Measurements from ENCODE around the gene GRB10. TPM values are rescaled to one million over a fixed set of nuclear protein-coding genes. Genes with fewer than 3 reads are reported as not detected.

GRB10 gene
- total and polyA plus RNA-seq, 4 donors = 10.7 to 53.1 (median 17.5) TPM

DNA sequence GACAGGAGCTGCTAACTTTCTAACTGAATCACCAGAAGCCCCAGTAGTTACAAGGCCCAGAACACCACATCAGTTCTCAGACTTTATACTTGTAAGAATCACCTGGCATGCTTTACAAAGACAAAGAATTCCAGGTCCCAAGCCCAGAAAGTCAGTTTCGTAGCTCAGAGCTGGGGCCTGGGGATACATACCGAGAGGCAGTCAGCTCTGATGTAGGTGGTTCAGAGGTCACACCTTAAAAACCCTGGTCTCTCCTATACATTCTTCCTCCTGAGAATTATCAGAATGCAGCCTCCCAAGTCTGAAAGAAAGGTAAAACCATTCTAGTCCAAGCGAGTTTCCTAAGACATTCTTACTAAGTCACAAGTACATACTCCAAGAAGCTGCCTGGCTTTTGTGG, 2.3 kb downstream of the GRB10 start:
- Histone ChIP-seq H3K36me3 (ENCODE audit: control insufficient read depth in 4 of 4, insufficient read depth in 3 of 4, low read depth in 1 of 4, low read length in 3 of 4) (no peaks in the 10 kb centered on the region), H3K27me3 (ENCODE audit: control insufficient read depth in 4 of 4, insufficient read depth in 4 of 4, low read length in 3 of 4) (no peaks in the 10 kb centered on the region), H3K9ac (ENCODE audit: low read depth in 1 of 2, low read length in 2 of 2) (no peak overlapping the region), H3K9me3 (ENCODE audit: control insufficient read depth in 4 of 4, low read length in 3 of 4) (no peaks in the 10 kb centered on the region), H3K4me3 (ENCODE audit: low read depth in 1 of 3, low read length in 3 of 3) (no peak overlapping the region), H3K27ac (ENCODE audit: low read depth in 1 of 2, low read length in 2 of 2) (no peak overlapping the region), H3K4me1 (ENCODE audit: control insufficient read depth in 4 of 4, insufficient read depth in 4 of 4, low read length in 3 of 4) (peaks cover 19 to 71% (median 52%) of the 10 kb centered on the region in 4 donors)
- TF ChIP-seq JUND (IDR thresholded peaks at IDR 0.05) (no peak), FOXA1 (IDR thresholded peaks at IDR 0.05) (no peak), FOXA2 (IDR thresholded peaks at IDR 0.05) (no peak), EGR1 (IDR thresholded peaks at IDR 0.05; ENCODE audit: low read depth in 2 of 2) (no peak), CTCF (IDR thresholded peaks at IDR 0.05; ENCODE audit: low read depth, low read length, missing input control) (no peak)
- WGBS = 86% methylated on average over 3 of the region's 3 CpGs
- DNase-seq (ENCODE audit: low spot score) = no peak

GRCh38 chr7:50779427-50779826, 3.3 kb downstream of the GRB10 start:
- Histone ChIP-seq H3K4me1 (ENCODE audit: control insufficient read depth in 4 of 4, insufficient read depth in 4 of 4, low read length in 3 of 4) (peaks cover 10 to 67% (median 45%) of the 10 kb centered on the region in 4 donors), H3K36me3 (ENCODE audit: control insufficient read depth in 4 of 4, insufficient read depth in 3 of 4, low read depth in 1 of 4, low read length in 3 of 4) (no peaks in the 10 kb centered on the region), H3K4me3 (ENCODE audit: low read depth in 1 of 3, low read length in 3 of 3) (no peak overlapping the region), H3K9me3 (ENCODE audit: control insufficient read depth in 4 of 4, low read length in 3 of 4) (no peaks in the 10 kb centered on the region), H3K9ac (ENCODE audit: low read depth in 1 of 2, low read length in 2 of 2) (no peak overlapping the region), H3K27ac (ENCODE audit: low read depth in 1 of 2, low read length in 2 of 2) (no peak overlapping the region), H3K27me3 (ENCODE audit: control insufficient read depth in 4 of 4, insufficient read depth in 4 of 4, low read length in 3 of 4) (no peaks in the 10 kb centered on the region)
- 89% methylated on average over 3 of the region's 3 CpGs for WGBS
- TF ChIP-seq, protein P1, sequence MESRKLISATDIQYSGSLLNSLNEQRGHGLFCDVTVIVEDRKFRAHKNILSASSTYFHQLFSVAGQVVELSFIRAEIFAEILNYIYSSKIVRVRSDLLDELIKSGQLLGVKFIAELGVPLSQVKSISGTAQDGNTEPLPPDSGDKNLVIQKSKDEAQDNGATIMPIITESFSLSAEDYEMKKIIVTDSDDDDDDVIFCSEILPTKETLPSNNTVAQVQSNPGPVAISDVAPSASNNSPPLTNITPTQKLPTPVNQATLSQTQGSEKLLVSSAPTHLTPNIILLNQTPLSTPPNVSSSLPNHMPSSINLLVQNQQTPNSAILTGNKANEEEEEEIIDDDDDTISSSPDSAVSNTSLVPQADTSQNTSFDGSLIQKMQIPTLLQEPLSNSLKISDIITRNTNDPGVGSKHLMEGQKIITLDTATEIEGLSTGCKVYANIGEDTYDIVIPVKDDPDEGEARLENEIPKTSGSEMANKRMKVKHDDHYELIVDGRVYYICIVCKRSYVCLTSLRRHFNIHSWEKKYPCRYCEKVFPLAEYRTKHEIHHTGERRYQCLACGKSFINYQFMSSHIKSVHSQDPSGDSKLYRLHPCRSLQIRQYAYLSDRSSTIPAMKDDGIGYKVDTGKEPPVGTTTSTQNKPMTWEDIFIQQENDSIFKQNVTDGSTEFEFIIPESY (IDR thresholded peaks at IDR 0.05) = no peak
- DNase-seq (ENCODE audit: low spot score) = no peak

GRCh38 chr7:50778189-50778588, 4.5 kb downstream of the GRB10 start:
- no peak overlapping the region for H3K9ac ChIP-seq (ENCODE audit: low read depth in 1 of 2, low read length in 2 of 2)
- no peak for DNase-seq (ENCODE audit: low spot score)
- H3K27me3 ChIP-seq (ENCODE audit: control insufficient read depth in 4 of 4, insufficient read depth in 4 of 4, low read length in 3 of 4) = no peaks in the 10 kb centered on the region
- no peak overlapping the region for H3K4me3 ChIP-seq (ENCODE audit: low read depth in 1 of 3, low read length in 3 of 3)
- H3K27ac ChIP-seq (ENCODE audit: low read depth in 1 of 2, low read length in 2 of 2) = no peak overlapping the region
- no peaks in the 10 kb centered on the region for H3K9me3 ChIP-seq (ENCODE audit: control insufficient read depth in 4 of 4, low read length in 3 of 4)
- H3K36me3 ChIP-seq (ENCODE audit: control insufficient read depth in 4 of 4, insufficient read depth in 3 of 4, low read depth in 1 of 4, low read length in 3 of 4) = no peaks in the 10 kb centered on the region
- H3K4me1 ChIP-seq (ENCODE audit: control insufficient read depth in 4 of 4, insufficient read depth in 4 of 4, low read length in 3 of 4) = peaks cover 7 to 57% (median 34%) of the 10 kb centered on the region in 4 donors
- TF ChIP-seq HNF4A (conservative IDR thresholded peaks at IDR 0.05) (peak; percentile 84 to 91), HNF4G (IDR thresholded peaks at IDR 0.05) (peak; percentile 80), FOXA1 (IDR thresholded peaks at IDR 0.05) (no peak), EGR1 (IDR thresholded peaks at IDR 0.05; ENCODE audit: low read depth in 2 of 2) (no peak), FOXA2 (IDR thresholded peaks at IDR 0.05) (no peak), ATF3 (IDR thresholded peaks at IDR 0.05) (no peak), RAD21 (IDR thresholded peaks at IDR 0.05) (peak; percentile 20 to 48), REST (IDR thresholded peaks at IDR 0.05) (no peak), SP1 (IDR thresholded peaks at IDR 0.05) (peak; percentile 62), TAF1 (conservative IDR thresholded peaks at IDR 0.05) (no peak), YY1 (IDR thresholded peaks at IDR 0.05) (no peak), GABPA (IDR thresholded peaks at IDR 0.05 in 1 of 2, conservative IDR thresholded peaks at IDR 0.05 in 1 of 2) (no peak), RXRA (IDR thresholded peaks at IDR 0.05) (peak; percentile 22 to 40), MAX (IDR thresholded peaks at IDR 0.05) (no peak), NR2F2 (IDR thresholded peaks at IDR 0.05) (no peak), JUND (IDR thresholded peaks at IDR 0.05) (no peak)
- TF ChIP-seq, protein P1 (IDR thresholded peaks at IDR 0.05) = no peak
